OCI-LY1 (cell line): ENCODE data around the gene ZNF664.

Experiments used
- EZH2 ChIP-seq: fragments of 200-600 bp; sonication (generic), shearing (Covaris generic); IDR thresholded peaks from 2 replicates; pipeline ENCODE4 v1.8.0; 2017; ENCODE audit warnings: borderline replicate concordance, mixed run types, mild to moderate bottlenecking, antibody characterized with exemption, low read length, moderate library complexity, mixed read lengths
- TF ChIP-seq, protein P1 (sequence below): fragments of 200-600 bp; sonication (generic), shearing (Covaris generic); IDR thresholded peaks from 2 replicates; pipeline ENCODE4 v1.5.1; 2017; ENCODE audit warnings: mild to moderate bottlenecking, antibody characterized with exemption, low read length, moderate library complexity, mixed read lengths

DNA sequence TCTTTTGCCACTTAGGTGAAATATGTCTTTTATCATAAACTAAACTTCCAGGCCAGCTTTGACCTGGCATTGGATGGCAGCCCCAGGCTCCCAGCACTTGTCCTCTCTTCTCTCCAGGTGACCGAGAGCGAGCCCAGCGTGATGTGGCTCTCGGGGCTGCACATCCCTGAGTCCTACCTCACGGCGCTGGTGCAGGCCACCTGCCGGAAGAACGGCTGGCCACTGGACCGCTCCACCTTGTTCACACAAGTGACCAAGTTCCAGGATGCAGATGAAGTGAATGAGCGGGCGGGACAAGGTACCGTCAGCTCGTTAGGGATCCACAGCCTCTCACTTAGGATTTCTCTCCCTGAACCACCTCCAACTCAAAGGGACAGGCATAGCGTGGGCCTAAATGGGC lies 39.8 kb upstream of the ZNF664 start:
- TF ChIP-seq, protein P1, sequence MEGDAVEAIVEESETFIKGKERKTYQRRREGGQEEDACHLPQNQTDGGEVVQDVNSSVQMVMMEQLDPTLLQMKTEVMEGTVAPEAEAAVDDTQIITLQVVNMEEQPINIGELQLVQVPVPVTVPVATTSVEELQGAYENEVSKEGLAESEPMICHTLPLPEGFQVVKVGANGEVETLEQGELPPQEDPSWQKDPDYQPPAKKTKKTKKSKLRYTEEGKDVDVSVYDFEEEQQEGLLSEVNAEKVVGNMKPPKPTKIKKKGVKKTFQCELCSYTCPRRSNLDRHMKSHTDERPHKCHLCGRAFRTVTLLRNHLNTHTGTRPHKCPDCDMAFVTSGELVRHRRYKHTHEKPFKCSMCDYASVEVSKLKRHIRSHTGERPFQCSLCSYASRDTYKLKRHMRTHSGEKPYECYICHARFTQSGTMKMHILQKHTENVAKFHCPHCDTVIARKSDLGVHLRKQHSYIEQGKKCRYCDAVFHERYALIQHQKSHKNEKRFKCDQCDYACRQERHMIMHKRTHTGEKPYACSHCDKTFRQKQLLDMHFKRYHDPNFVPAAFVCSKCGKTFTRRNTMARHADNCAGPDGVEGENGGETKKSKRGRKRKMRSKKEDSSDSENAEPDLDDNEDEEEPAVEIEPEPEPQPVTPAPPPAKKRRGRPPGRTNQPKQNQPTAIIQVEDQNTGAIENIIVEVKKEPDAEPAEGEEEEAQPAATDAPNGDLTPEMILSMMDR, result no peak
- TF ChIP-seq EZH2, result no peak
